GM12878 (cell line): ENCODE data around the gene GPR61. TPM values are rescaled to one million over a fixed set of nuclear protein-coding genes. Genes with fewer than 3 reads are reported as not detected.

Source experiments
- ATAC-seq: fragments of 200-7000 bp; cut with Tn5 transposase; 3 replicates; pipeline ENCODE4 v1.9.1; 2020; ENCODE audit warnings: mild to moderate bottlenecking, moderate library complexity
- BruUV-seq: library from RNA; stranded (reverse); fragments of 400-500 nt; replicated peaks from 2 replicates; lab custom pipeline; 2021; lab: Mats Ljungman, UMichigan
- CTCF ChIA-PET: fragments of 300-600 bp; sonication (Branson Sonifier 250); formaldehyde crosslinking; extraction: SDS; loops from one replicate; lab custom pipeline; 2021; ENCODE audit warnings: inconsistent platforms; lab: Yijun Ruan, JAX
- POLR2A ChIA-PET: fragments of 350-600 bp; formaldehyde crosslinking; extraction: SDS; loops from one replicate; lab custom pipeline; 2021; ENCODE audit warnings: inconsistent platforms; lab: Charles Lee
- RAD21 ChIA-PET: fragments of 300-600 bp; sonication (Branson Sonifier 250); formaldehyde crosslinking; loops from one replicate; lab custom pipeline; 2023; ENCODE audit warnings: antibody characterized with exemption; ENCODE audit not compliant: unreplicated experiment; lab: Charles Lee
- SMC1A ChIA-PET: fragments of 300-600 bp; sonication (Branson Sonifier 250); formaldehyde crosslinking; loops from one replicate; lab custom pipeline; 2023; ENCODE audit not compliant: unreplicated experiment, uncharacterized antibody; lab: Charles Lee
- DNase-seq: peaks from one replicate; pipeline ENCODE4 v3.0.0-alpha.2; 2011; ENCODE audit warnings: low read depth, low spot score
- FAIRE-seq: peaks from 3 replicates; lab custom pipeline; 2011; peaks lifted over from hg19 to GRCh38; lab: Jason Lieb, UNC
- H2AFZ ChIP-seq: 2 replicates; pipeline ENCODE4 v1.6.0; 2011; ENCODE audit warnings: low read depth, low read length, control low read depth; ENCODE audit not compliant: control insufficient read depth
- H3K27ac ChIP-seq: 2 replicates; pipeline ENCODE4 v1.5.1; 2011; ENCODE audit warnings: control low read depth; ENCODE audit not compliant: control insufficient read depth, insufficient read depth
- H3K27me3 ChIP-seq, 2 experiments: replicated peaks in 1 of 2; 2 replicates each; pipeline versions ENCODE4 v1.6.0 to v1.6.1; 2011; ENCODE audit warnings: low read length in 1 of 2; ENCODE audit not compliant: control insufficient read depth in 2 of 2, insufficient read depth in 2 of 2
- H3K36me3 ChIP-seq, 2 experiments: 2 replicates each; pipeline ENCODE4 v1.5.1; 2011; ENCODE audit warnings: low read length in 1 of 2; ENCODE audit not compliant: control insufficient read depth in 2 of 2, insufficient read depth in 2 of 2
- H3K4me1 ChIP-seq: 2 replicates; pipeline ENCODE4 v1.6.1; 2011; ENCODE audit warnings: mild to moderate bottlenecking, low read length, moderate library complexity, mixed read lengths; ENCODE audit not compliant: control insufficient read depth, insufficient read depth
- H3K4me2 ChIP-seq: 2 replicates; pipeline ENCODE4 v1.6.0; 2011; ENCODE audit warnings: control low read depth; ENCODE audit not compliant: control insufficient read depth, insufficient read depth
- H3K4me3 ChIP-seq: fragments of 200-600 bp; sonication (generic); 2 replicates; pipeline ENCODE4 v1.5.1; 2016
- H3K79me2 ChIP-seq: 2 replicates; pipeline ENCODE4 v1.6.0; 2011; ENCODE audit warnings: low read length; ENCODE audit not compliant: control insufficient read depth, insufficient read depth
- H3K9ac ChIP-seq: 2 replicates; pipeline ENCODE4 v1.8.0; 2011; ENCODE audit warnings: low read length, control low read depth, mixed read lengths; ENCODE audit not compliant: control insufficient read depth, insufficient read depth
- H3K9me3 ChIP-seq: replicated peaks from 3 replicates; pipeline ENCODE4 v1.5.1; 2011; ENCODE audit warnings: mild to moderate bottlenecking, low read length; ENCODE audit not compliant: control insufficient read depth, insufficient read depth
- H4K20me1 ChIP-seq: 2 replicates; pipeline ENCODE4 v1.6.0; 2011; ENCODE audit not compliant: control insufficient read depth, insufficient read depth
- BMI1 ChIP-seq: fragments of 450-650 bp; IDR thresholded peaks from 2 replicates; pipeline ENCODE4 v1.6.1; 2016; ENCODE audit warnings: mild to moderate bottlenecking, moderate library complexity, borderline replicate concordance
- EP300 ChIP-seq, 2 experiments: fragments of 150-350 bp in 1 of 2; IDR thresholded peaks; 2 replicates each; pipeline ENCODE4 v1.6.1; 2011 to 2012; ENCODE audit warnings: low read depth in 2 of 2, low read length in 2 of 2, borderline replicate concordance in 1 of 2, improper control_type of control experiment in 1 of 2, inconsistent platforms in 1 of 2; ENCODE audit not compliant: control insufficient read depth in 1 of 2
- EZH2 ChIP-seq: IDR thresholded peaks from 2 replicates; pipeline ENCODE4 v1.6.1; 2012; ENCODE audit warnings: low read depth, mild to moderate bottlenecking, control low read depth, inconsistent platforms, low read length, borderline replicate concordance; ENCODE audit not compliant: control insufficient read depth
- FOXK2 ChIP-seq: fragments of 450-650 bp; IDR thresholded peaks from 2 replicates; pipeline ENCODE4 v1.6.1; 2017; ENCODE audit warnings: mild to moderate bottlenecking, moderate library complexity
- HDGF ChIP-seq: fragments of 450-650 bp; IDR thresholded peaks from 2 replicates; pipeline ENCODE4 v1.6.1; 2016; ENCODE audit warnings: antibody characterized with exemption
- NFXL1 ChIP-seq: fragments of 450-650 bp; IDR thresholded peaks from 2 replicates; pipeline ENCODE4 v1.6.1; 2017; ENCODE audit warnings: antibody characterized with exemption, mild to moderate bottlenecking, borderline replicate concordance
- NR2C2 ChIP-seq: IDR thresholded peaks from 2 replicates; pipeline ENCODE4 v1.6.1; 2011; ENCODE audit warnings: borderline replicate concordance, low read depth; ENCODE audit not compliant: control insufficient read depth, insufficient read length
- RCOR1 ChIP-seq: conservative IDR thresholded peaks from 2 replicates; pipeline ENCODE4 v1.6.1; 2012; ENCODE audit warnings: low read depth, low read length, improper control_type of control experiment
- SREBF1 ChIP-seq: IDR thresholded peaks from 2 replicates; pipeline ENCODE4 v1.6.1; 2012; ENCODE audit warnings: mild to moderate bottlenecking, low read length
- SRF ChIP-seq, 2 experiments: IDR thresholded peaks; 2 replicates each; pipeline ENCODE4 v1.6.1; 2011; ENCODE audit warnings: low read depth in 2 of 2, low read length in 2 of 2, mild to moderate bottlenecking in 1 of 2, moderate library complexity in 1 of 2
- STAT3 ChIP-seq: IDR thresholded peaks from 2 replicates; pipeline ENCODE4 v1.6.1; 2011; ENCODE audit warnings: low read depth, low read length, improper control_type of control experiment
- ZBED1 ChIP-seq: IDR thresholded peaks from 2 replicates; pipeline ENCODE4 v1.6.1; 2016; ENCODE audit warnings: borderline replicate concordance
- ZNF24 ChIP-seq: fragments of 450-650 bp; IDR thresholded peaks from 2 replicates; pipeline ENCODE4 v1.6.1; 2017; ENCODE audit warnings: antibody characterized with exemption, mild to moderate bottlenecking
- ZNF622 ChIP-seq: fragments of 450-650 bp; IDR thresholded peaks from 2 replicates; pipeline ENCODE4 v1.6.1; 2017; ENCODE audit warnings: mild to moderate bottlenecking, inconsistent platforms
- in situ Hi-C: fragments of 300-500 bp; cut with MboI; formaldehyde crosslinking; loops from 9 replicates; pipeline ENCODE4 v1.14.3; 2018; ENCODE audit warnings: mixed read lengths
- intact Hi-C: fragments of 100-400 bp; cut with micrococcal nuclease; formaldehyde crosslinking; loops from one replicate; pipeline ENCODE4 v1.14.2; 2022; ENCODE audit not compliant: unreplicated experiment
- polyA plus RNA-seq, 11 experiments: library from polyadenylated mRNA; depleted of rRNA in 4 of 11; unstranded in 6 of 11; stranded (reverse) in 5 of 11; fragments of >200 nt; fragmentation: Nextera tagmentation in 4 of 11; fragmentation: Illumina TruSeq in 1 of 11; extraction: Ambion mirVana in 4 of 11; extraction: Trizol in 1 of 11; gene quantifications; 1 replicate in 1 of 11; 2 replicates in 10 of 11; pipeline versions ENCODE4 v1.2.1 to v1.2.3, GENCODE V29; 2011 to 2016; ENCODE audit warnings: inconsistent platforms in 2 of 11, missing spikeins in 2 of 11, low read depth in 1 of 11
- total RNA-seq, 4 experiments: library from RNA; depleted of rRNA in 3 of 4; stranded (reverse); fragments of >200 nt in 3 of 4; fragmentation: Illumina TruSeq in 1 of 4; extraction: Trizol in 1 of 4; gene quantifications; 2 replicates each; pipeline versions ENCODE4 v1.2.1 to v1.2.3, GENCODE V29; 2013 to 2021
- TF ChIP-seq, protein P1 (sequence below): fragments of 450-650 bp; IDR thresholded peaks from 2 replicates; pipeline ENCODE4 v1.6.1; 2017; ENCODE audit warnings: low read depth, mild to moderate bottlenecking, moderate library complexity
- TF ChIP-seq, protein P2 (sequence below): fragments of 450-650 bp; conservative IDR thresholded peaks from 2 replicates; pipeline ENCODE4 v1.6.1; 2017; ENCODE audit warnings: mild to moderate bottlenecking, moderate library complexity

The GPR61 gene
- total and polyA plus RNA-seq, 10 of the 15 experiments (the other 5 are each of a cell fraction or from before 2014, with no cell fraction given): 0.19 to 1.1 (median 0.35) TPM; not detected in 2

DNA sequence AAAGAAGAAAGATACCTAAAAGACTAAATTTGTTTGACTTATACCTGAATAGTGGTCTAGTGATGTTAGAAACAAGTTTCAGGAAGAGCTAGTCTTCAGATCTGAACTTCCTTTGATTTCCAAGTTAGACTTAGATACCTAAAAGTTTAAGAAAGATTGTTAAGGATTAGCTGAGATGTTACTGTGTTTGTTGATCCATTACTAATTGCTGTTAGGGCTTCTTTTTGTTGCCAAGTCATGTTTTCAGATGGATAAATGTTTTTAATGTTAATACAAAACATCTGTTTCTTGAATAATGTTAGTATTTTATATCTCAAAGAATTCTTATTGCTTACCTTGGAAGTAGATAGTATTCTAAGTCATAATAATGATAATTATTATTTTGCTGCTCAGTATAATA, 20.3 kb downstream of the GPR61 start:
- no peak for FAIRE-seq
- TF ChIP-seq ZNF622 (no peak), BMI1 (no peak), NR2C2 (no peak), EP300 (IDR thresholded peaks at IDR 0.05; ENCODE audit: borderline replicate concordance in 1 of 2, control insufficient read depth in 1 of 2, low read depth in 2 of 2, low read length in 2 of 2) (no peak), RCOR1 (no peak), NFXL1 (no peak), SREBF1 (no peak), HDGF (no peak), STAT3 (no peak), ZNF24 (no peak), EZH2 (no peak), ZBED1 (no peak), FOXK2 (no peak), SRF (IDR thresholded peaks at IDR 0.05; ENCODE audit: low read depth in 2 of 2, low read length in 2 of 2) (no peak)
- TF ChIP-seq, protein P1, sequence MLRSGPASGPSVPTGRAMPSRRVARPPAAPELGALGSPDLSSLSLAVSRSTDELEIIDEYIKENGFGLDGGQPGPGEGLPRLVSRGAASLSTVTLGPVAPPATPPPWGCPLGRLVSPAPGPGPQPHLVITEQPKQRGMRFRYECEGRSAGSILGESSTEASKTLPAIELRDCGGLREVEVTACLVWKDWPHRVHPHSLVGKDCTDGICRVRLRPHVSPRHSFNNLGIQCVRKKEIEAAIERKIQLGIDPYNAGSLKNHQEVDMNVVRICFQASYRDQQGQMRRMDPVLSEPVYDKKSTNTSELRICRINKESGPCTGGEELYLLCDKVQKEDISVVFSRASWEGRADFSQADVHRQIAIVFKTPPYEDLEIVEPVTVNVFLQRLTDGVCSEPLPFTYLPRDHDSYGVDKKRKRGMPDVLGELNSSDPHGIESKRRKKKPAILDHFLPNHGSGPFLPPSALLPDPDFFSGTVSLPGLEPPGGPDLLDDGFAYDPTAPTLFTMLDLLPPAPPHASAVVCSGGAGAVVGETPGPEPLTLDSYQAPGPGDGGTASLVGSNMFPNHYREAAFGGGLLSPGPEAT: no peak
- TF ChIP-seq, protein P2, sequence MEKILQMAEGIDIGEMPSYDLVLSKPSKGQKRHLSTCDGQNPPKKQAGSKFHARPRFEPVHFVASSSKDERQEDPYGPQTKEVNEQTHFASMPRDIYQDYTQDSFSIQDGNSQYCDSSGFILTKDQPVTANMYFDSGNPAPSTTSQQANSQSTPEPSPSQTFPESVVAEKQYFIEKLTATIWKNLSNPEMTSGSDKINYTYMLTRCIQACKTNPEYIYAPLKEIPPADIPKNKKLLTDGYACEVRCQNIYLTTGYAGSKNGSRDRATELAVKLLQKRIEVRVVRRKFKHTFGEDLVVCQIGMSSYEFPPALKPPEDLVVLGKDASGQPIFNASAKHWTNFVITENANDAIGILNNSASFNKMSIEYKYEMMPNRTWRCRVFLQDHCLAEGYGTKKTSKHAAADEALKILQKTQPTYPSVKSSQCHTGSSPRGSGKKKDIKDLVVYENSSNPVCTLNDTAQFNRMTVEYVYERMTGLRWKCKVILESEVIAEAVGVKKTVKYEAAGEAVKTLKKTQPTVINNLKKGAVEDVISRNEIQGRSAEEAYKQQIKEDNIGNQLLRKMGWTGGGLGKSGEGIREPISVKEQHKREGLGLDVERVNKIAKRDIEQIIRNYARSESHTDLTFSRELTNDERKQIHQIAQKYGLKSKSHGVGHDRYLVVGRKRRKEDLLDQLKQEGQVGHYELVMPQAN: no peak

More for the DNA sequence above, 20.3 kb downstream of the GPR61 start:
- Histone ChIP-seq H3K79me2 (peaks cover 87% of the 10 kb centered on the region), H3K4me3 (no peak overlapping the region), H3K4me1 (peaks cover 4% of the 10 kb centered on the region; the same call in 1 of the 2 replicates), H3K9ac (no peak overlapping the region), H3K36me3 (no peaks in the 10 kb centered on the region; a peak in 1 of 4 replicates), H3K27ac (no peak overlapping the region), H3K4me2 (no peak overlapping the region), H4K20me1 (no peaks in the 10 kb centered on the region), H2AFZ (no peak overlapping the region), H3K27me3 (no peaks in the 10 kb centered on the region), H3K9me3 (no peaks in the 10 kb centered on the region)
- ChIA-PET CTCF (interaction anchor here (0.7 to 4.2 kb wide), 11 partner anchors 11 to 425 kb away, joined by 3 to 20 read pairs (median 3); partner anchors contain the start of genes AHCYL1, AMPD2, GNAI3 and GNAT2), POLR2A (interaction anchor here (1.7 kb wide), 1 partner anchor 11 kb away, joined by 17 read pairs; the partner anchor contains the start of gene GNAI3), RAD21 (interaction anchor here (1.0 to 3.7 kb wide), 5 partner anchors 10 to 80 kb away, joined by 3 to 17 read pairs (median 4); partner anchors contain the start of gene GNAI3), SMC1A (interaction anchor here (1.3 to 3.3 kb wide), 5 partner anchors 9 to 77 kb away, joined by 3 to 27 read pairs (median 6); partner anchors contain the start of gene GNAI3)
- in situ Hi-C loops (no loop called here), intact Hi-C loops (no loop called here)
- BruUV-seq: no TSS peak
- ATAC-seq (no peak), DNase-seq (no peak)
